Pulmonary artery endothelial cell (primary cell): ENCODE data around the gene ATXN1. TPM values are rescaled to one million over a fixed set of nuclear protein-coding genes. Genes with fewer than 3 reads are reported as not detected.

Source experiments
- DNase-seq: peaks from one replicate; pipeline ENCODE4 v3.0.0-alpha.2; 2011; ENCODE audit warnings: low read depth, low spot score
- total RNA-seq: library from RNA; depleted of rRNA; stranded (reverse); fragments of >200 nt; gene quantifications from 2 replicates; pipeline ENCODE4 v1.2.3, GENCODE V29; 2014

ATXN1 gene
- total RNA-seq, 1 donor from 2014 or later = 14.2 TPM

- no peak for DNase-seq
Measured at GRCh38 chr6:16679050-16679449, 82.2 kb downstream of the ATXN1 start.

DNA sequence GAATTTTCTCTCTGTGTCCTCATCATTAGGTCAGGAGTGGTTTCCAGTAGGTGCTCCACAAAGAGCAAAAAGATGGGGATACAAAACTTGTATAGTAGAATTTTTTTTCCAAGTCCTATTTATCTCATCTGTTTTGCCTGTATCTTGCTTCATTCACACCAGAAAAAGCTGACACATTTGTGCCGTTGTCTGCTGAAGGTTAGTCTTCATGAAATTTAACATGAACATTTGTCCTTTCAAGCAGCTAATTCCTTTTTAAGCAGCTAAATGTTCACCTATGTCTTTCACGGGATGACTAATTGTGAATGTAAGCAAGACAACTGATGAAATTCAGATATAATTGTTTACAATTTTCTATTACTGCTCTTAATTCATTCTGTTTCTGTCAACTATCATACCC lies 83.8 kb downstream of the ATXN1 start:
- DNase-seq = no peak

DNA sequence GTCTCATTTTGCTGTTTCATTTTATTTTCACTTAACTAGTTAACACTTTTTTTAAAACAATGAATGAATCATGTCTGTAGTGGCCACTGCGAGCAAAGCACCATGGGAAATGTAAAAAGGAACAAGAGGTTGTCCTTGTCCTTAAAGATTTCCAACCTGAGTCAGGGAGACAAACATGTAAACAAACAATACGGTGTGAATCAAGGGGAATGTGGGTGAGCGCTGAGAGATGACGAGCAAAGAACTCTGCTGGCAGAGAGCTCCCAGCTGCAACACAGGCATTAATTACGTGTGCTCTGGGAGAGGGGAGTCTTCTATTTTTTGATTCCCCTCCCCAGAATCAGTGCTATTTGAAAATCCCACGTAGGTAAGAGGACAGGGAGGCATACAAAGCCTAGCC lies 84.3 kb downstream of the ATXN1 start:
- DNase-seq = no peak

- no peak for DNase-seq
Measured at GRCh38 chr6:16676376-16676775, 84.9 kb downstream of the ATXN1 start.

- no peak for DNase-seq
Measured at GRCh38 chr6:16674801-16675392, 86.4 kb downstream of the ATXN1 start.

GRCh38 chr6:16673011-16673797 lies 88.1 kb downstream of the ATXN1 start:
- no peak for DNase-seq

DNA sequence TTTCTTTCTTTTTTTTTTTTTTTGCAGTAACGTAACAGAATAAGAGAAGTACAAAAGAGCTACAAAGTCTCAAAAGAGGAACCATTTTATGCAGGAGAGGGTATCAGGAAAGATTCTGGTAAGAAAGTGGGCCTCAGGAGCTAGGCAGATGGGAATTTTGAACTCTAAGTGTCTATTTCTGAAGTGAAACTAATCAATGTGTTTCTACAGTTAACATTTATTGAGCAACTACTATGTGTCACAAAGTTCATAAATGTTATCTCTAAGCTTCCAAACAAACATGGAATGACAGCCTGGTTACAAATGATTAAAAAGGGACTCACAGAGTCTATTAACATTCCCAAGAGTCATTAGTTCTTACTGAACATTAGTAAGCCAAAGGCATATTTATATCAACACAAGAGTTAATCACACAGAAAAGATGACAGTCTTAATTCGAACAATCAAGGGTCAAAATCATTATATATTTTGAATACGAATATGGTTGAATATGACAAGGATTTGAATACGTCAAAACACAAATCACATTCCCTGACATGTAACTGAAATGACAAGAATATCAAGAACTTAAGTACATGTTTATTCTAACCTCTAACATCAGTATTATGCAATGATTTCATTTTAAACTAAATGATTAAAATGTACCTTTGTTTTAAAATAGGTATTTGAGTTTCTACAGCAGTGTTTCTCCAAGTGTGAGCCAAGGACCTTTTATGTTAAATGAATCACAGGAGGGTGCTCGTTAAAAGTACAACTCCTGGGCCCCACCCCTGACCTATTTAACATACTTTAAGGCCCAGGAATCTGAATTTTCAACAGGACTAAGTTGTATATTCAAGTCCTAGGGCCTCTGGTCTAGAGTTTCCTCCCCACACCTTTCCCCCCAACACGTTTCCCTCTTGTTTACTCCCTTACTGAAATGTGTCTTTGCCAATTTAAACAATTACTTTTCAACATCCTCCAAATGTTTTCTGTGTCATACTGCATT lies 89.7 kb downstream of the ATXN1 start:
- DNase-seq = no peak

- no peak for DNase-seq
Measured at GRCh38 chr6:16670617-16671051, 90.6 kb downstream of the ATXN1 start.

GRCh38 chr6:16670183-16670582 lies 91.1 kb downstream of the ATXN1 start:
- DNase-seq = no peak

DNA sequence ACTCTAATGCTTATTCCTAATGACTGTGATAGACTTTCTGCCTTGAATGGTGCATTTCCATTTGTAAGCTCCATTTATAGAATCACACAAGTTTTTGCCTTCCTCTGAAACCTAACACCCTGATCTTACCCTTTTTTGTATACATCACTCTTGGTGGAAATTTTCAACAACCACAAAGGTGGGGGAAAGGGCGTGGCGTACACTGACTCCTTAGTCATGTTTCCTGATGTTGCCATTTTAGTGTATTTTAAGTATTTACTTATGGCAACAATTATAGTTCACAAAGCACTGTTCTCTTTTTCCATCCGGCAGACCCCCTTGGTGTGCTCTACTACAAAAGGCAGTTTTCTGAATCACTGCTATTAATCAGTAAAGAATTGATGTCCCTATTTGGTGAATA lies 92.0 kb downstream of the ATXN1 start:
- no peak for DNase-seq

GRCh38 chr6:16667509-16667908 lies 93.8 kb downstream of the ATXN1 start:
- DNase-seq = no peak

DNA sequence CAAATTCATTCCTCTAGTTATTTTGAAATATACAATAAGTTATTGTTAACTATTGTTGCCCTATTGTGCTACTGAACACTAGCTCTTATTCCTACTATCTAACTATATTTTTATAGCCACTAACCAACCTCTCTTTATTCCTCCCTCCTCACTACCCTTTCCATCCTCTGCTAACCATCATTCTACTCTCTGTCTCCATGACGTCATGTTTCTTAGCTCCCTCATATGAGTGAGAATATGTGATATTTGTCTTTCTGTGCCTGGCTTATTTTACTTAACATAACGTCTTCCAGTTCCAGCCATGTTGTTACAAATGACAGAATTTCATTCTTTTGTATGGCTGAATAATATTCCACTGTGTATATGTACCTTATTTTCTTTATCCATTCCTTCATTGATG lies 95.3 kb downstream of the ATXN1 start:
- DNase-seq = no peak

DNA sequence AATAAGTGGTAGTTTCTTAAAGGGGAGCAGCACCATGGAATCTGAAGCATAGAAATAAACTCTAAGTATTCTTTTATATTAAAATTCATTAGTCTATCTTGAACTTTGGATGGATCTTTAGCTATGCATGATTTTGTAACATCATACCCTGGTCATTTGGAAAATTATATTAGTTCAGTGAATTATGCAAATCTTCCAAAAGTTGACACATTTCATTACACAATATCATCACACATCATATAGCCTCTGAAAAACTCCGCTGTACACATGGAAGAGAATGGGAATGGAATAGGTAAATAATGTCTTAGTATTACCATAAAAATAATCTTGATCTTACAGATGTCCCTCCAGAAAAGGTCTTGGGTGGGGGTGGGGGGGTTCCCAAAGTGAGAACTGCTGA lies 96.1 kb downstream of the ATXN1 start:
- no peak for DNase-seq

DNA sequence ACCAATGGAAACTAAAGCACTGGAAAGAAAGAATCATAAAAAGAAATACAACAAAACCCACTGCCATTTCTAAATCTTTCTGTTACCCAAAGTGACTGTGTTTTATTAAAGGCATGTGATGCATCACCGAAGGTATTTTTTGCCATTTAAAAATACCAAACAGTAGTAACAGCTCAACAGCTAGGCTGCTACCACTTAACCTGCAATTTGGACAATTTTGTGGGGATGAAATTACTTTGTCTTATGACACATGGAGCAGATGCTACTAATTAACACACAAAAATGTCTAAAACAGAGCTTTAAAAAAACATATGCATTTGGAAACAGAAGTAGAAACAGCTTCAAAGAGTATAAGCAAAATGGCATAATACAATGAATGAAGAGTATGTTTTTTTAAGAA lies 97.4 kb downstream of the ATXN1 start:
- DNase-seq = no peak

DNA sequence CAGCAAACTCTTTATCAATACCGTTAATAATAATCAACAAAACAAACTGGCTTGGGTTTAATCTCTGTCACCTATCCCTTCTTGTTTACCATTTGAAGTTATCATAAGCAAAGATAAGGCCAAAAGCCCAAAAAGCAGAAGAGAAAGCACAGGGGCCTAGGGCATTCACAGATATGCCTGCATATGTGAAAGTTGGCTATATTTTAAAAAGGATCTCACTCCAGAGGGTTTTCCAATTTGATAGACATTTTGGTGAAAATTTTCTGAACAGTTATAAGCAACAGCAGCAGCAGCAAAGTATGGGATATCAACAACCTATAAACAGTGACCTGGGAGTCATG lies 101.1 kb downstream of the ATXN1 start:
- no peak for DNase-seq

- DNase-seq = no peak
Measured at GRCh38 chr6:16659466-16660156, 101.6 kb downstream of the ATXN1 start.

- DNase-seq = no peak
Measured at GRCh38 chr6:16658348-16659034, 102.8 kb downstream of the ATXN1 start.

GRCh38 chr6:16657768-16658167 lies 103.5 kb downstream of the ATXN1 start:
- no peak for DNase-seq

- DNase-seq = no peak
Measured at GRCh38 chr6:16656451-16656850, 104.8 kb downstream of the ATXN1 start.

GRCh38 chr6:16654701-16655100 lies 106.6 kb downstream of the ATXN1 start:
- no peak for DNase-seq

GRCh38 chr6:16653226-16653625 lies 108.0 kb downstream of the ATXN1 start:
- no peak for DNase-seq
